ENCODE results near the gene ACTA2.
"Not testable (repeated sequence)": the region's sequence is repeated elsewhere in the genome, so short reads cannot be mapped to it uniquely, and the experiment has no call there.

Gene ACTA2

DNA sequence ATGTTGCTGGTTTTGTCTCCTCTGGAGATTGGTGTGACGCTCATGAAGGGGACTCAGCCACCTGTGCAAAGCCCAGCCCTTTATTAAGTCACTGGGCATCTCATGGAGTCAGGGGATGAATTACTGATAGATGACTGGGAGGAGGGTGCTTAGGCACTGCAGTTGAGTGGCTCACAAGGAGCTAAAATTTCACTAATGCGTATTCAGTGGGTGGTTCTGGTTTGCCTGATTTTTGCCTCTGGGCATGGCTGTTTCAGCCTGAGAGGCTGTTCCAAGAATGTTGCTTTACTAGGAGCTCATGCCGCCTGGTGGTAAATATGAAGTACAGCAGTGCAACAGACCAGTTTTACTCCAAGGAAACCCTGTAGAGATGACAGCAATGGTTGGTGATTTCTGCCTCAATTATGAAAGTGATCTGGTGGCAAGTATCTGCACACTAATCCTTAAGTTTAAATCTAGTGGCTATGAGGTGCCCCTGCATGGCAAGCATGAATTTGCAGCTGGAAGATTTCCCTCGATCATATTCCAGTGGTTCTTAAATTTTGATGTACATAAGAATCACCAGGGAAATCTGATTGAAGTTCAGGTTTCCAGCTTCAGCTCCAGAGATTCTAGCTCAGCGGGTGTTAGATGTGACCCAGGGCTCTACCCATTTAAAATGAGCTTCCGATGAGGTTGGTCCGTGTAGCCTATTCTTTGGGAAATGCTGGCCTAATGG is 19.9 kb downstream of the ACTA2 start:
- no peak for TF ChIP-seq ZFX (IDR thresholded peaks at IDR 0.05)
- TF ChIP-seq, protein P1, sequence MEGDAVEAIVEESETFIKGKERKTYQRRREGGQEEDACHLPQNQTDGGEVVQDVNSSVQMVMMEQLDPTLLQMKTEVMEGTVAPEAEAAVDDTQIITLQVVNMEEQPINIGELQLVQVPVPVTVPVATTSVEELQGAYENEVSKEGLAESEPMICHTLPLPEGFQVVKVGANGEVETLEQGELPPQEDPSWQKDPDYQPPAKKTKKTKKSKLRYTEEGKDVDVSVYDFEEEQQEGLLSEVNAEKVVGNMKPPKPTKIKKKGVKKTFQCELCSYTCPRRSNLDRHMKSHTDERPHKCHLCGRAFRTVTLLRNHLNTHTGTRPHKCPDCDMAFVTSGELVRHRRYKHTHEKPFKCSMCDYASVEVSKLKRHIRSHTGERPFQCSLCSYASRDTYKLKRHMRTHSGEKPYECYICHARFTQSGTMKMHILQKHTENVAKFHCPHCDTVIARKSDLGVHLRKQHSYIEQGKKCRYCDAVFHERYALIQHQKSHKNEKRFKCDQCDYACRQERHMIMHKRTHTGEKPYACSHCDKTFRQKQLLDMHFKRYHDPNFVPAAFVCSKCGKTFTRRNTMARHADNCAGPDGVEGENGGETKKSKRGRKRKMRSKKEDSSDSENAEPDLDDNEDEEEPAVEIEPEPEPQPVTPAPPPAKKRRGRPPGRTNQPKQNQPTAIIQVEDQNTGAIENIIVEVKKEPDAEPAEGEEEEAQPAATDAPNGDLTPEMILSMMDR (conservative IDR thresholded peaks at IDR 0.05), result peak; percentile 76
- no peak overlapping the region for H3K27ac ChIP-seq

DNA sequence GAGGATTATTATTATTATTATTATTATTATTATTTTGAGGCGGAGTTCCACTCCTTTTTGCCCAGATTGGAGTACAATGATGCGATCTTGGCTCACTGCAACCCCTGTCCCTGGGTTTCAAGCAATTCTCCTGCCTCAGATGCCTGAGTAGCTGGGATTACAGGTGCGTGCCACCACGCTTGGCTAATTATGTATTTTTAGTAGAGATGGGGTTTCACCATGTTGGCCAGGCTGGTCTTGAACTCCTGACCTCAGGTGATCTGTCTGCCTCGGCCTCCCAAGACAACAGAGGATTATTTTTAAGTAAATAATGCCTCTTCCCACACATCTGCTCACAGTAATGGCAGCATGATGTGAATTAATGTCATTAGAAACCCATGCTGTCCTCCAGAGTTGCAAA is 20.5 kb downstream of the ACTA2 start:
- H3K27ac ChIP-seq, result not testable (repeated sequence)

DNA sequence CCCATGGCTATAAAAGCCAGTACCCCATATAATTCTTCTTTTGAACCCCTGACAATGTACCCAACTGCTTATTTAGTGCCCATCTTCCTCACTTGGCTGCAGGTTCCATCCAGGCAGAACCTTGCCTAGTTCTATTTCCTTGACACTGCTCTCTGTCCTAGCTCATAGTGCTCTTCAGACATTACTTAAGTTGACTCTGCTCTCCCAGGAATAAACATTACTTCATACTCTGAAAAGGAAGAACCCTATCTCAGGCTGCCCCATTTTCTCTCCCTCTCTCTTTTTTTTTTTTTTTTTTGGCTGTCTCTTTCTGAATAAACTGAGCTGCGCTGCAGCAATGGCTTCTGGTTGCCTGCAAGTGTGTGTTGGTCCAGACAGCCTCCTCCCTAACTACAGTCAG is 21.0 kb downstream of the ACTA2 start:
- H3K27ac ChIP-seq, result no peak overlapping the region
- TF ChIP-seq ZFX (IDR thresholded peaks at IDR 0.05), result no peak
- TF ChIP-seq, protein P1 (conservative IDR thresholded peaks at IDR 0.05), result no peak

DNA sequence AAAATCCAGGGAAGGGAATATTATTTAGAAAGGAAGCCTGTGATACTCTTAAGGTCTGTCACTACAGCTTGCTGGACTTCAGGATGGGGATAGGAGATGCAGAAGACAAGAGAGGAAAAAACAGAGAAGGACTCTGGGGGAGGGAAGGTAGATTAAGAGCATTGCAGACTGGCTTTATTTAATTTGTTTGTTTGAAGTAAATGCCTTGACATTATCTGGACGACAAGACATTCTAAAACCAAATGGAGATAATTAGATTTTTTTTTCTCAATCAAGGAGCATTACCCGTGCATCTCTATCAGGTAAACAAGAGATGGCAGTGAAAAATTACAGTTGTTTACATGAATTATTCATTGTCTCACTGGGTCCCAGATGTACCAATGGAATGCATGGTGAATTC is 24.3 kb downstream of the ACTA2 start:
- no peak overlapping the region for H3K27ac ChIP-seq
- TF ChIP-seq ZFX (IDR thresholded peaks at IDR 0.05), result no peak
- TF ChIP-seq, protein P1 (conservative IDR thresholded peaks at IDR 0.05), result no peak

DNA sequence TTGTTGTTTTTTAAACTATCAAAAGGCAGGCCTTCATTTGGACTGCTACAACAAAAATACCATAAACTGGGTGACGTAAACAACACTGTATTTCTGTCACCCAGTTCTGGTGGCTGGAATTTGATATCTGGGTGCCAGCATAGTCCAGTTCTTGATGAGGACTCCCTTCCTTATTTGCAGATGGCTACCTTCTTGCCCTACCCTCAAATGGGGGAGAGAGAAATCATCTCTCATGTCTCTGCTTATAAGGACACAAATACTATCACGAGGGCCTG is 25.2 kb downstream of the ACTA2 start:
- H3K27ac ChIP-seq, result no peak overlapping the region
- no peak for TF ChIP-seq ZFX (IDR thresholded peaks at IDR 0.05)
- TF ChIP-seq, protein P1 (conservative IDR thresholded peaks at IDR 0.05), result no peak

DNA sequence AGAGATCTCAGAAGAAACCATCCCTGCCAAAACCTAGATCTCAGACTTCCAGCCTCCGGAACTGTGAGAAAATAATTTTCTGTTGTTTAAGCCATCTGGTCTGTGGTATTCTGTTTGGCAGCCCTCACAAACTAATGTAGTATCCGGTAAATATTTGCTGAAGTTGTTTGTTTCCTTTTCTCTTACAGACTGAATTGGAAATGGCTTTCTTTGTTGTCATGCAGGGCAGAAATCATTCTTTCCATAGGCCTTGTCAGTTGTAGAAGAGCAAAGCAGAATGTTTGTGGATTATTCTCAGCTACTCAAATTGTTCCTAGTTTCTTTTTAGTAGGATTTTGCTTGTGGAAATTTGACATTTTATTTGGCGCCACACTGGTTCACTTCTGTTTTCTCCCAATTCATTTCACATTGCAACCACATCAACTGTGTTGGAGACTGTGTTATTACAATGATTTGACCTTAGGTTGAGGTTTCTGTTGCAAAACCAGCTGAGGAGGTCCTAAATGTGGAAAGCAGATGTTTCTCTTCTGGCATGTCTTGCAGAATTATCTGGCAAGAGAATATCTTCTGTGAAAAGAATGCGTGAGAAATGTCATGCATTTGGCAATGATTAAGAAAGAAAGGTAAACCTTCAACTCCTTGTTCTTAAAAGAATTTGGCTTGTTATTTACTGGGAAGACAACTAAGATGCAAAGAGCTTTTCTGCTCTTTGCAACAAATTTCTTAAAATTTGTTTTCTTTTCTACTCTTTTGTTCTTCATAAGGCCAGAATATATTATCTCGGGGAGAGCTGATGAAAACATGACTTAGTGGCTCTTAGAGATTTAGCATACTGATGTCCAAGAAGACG is 25.8 kb downstream of the ACTA2 start:
- no peak for TF ChIP-seq ZFX (IDR thresholded peaks at IDR 0.05)
- TF ChIP-seq, protein P1 (conservative IDR thresholded peaks at IDR 0.05), result no peak
- no peak overlapping the region for H3K27ac ChIP-seq

DNA sequence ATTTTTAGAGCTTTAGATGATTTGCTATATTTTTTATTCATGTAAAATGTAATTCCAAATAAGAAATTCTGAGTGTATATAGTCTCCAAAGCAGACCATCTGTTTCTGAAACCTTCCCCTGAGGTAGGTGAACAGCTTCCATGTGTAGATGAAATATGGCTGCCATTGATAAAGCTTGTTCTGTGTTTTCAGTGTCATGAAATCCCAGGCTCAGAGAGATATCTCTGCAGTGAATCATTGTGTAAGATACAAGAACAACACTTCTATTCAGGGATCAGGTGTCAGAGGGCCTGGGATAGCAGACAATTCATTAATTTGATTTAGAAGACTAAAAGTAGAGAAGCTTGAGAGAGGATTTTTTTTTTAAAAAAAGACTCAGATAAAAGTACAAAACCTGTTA is 29.1 kb downstream of the ACTA2 start:
- H3K27ac ChIP-seq, result no peak overlapping the region
- TF ChIP-seq, protein P1 (conservative IDR thresholded peaks at IDR 0.05), result no peak
- TF ChIP-seq ZFX (IDR thresholded peaks at IDR 0.05), result no peak

All from C4-2B (cell line).